ENCODE data around the gene FSTL4.

DNA sequence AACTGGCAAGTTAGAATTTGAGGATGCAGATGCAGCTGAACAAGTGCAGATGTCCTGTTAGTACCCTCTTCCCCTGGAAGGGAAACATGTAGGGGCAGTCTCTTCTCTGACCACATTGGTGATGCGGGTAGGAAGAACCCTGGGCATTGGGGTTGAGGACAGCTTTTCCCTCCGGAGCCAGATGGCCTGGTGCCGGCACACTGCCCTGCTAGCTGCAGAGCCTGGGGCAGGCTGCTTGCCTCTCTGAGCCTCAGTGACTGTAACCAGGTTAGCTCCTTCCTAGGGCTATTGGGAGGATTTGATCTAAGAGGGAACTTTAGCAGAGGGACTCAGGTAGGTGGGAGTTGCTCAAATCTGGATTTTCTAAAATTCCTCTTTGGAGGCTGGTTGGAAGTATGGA lies 412.1 kb downstream of the FSTL4 start:
- TF ChIP-seq MXI1 (IDR thresholded peaks at IDR 0.05; ENCODE audit: low read depth, low read length) (no peak), POLR2AphosphoS5 (IDR thresholded peaks at IDR 0.05; ENCODE audit: low read depth, low read length) (no peak), NFIC (IDR thresholded peaks at IDR 0.05; ENCODE audit: borderline replicate concordance) (no peak)

Measured in SK-N-SH (cell line).